SK-N-SH (cell line): ENCODE data around the gene LNX2.

Experiments
- EP300 ChIP-seq, 2 experiments: IDR thresholded peaks; 2 replicates each; pipeline versions ENCODE4 v1.4.0 to v1.6.1; 2012; ENCODE audit warnings: borderline replicate concordance in 1 of 2, low read depth in 1 of 2, low read length in 1 of 2
- EZH2phosphoT487 ChIP-seq: fragments of 200-600 bp; sonication (generic); IDR thresholded peaks from 2 replicates; pipeline ENCODE4 v1.6.1; 2017; ENCODE audit warnings: low read depth, mixed run types, mild to moderate bottlenecking, antibody characterized with exemption, moderate library complexity, borderline replicate concordance
- FOXM1 ChIP-seq: IDR thresholded peaks from 2 replicates; pipeline ENCODE4 v1.4.0; 2012; ENCODE audit warnings: low read depth, mild to moderate bottlenecking
- GABPA ChIP-seq: IDR thresholded peaks from 2 replicates; pipeline ENCODE4 v1.4.0; 2012; ENCODE audit warnings: low read depth, mild to moderate bottlenecking
- GATA2 ChIP-seq: sonication (generic); formaldehyde crosslinking; IDR thresholded peaks from 2 replicates; pipeline ENCODE4 v1.5.0; 2020; ENCODE audit warnings: mild to moderate bottlenecking, missing genetic modification reagents
- JUND ChIP-seq: IDR thresholded peaks from 2 replicates; pipeline ENCODE4 v1.4.0; 2012
- MXI1 ChIP-seq: IDR thresholded peaks from 2 replicates; pipeline ENCODE4 v1.6.1; 2012; ENCODE audit warnings: mild to moderate bottlenecking, low read depth, low read length, improper control_type of control experiment
- POLR2AphosphoS5 ChIP-seq: IDR thresholded peaks from 2 replicates; pipeline ENCODE4 v1.6.1; 2012; ENCODE audit warnings: low read depth, low read length
- SIN3A ChIP-seq: IDR thresholded peaks from 2 replicates; pipeline ENCODE4 v1.6.1; 2012; ENCODE audit warnings: low read depth, mild to moderate bottlenecking, low read length, moderate library complexity, borderline replicate concordance
- TAF1 ChIP-seq: IDR thresholded peaks from 2 replicates; pipeline ENCODE4 v1.6.1; 2012; ENCODE audit warnings: low read depth, mild to moderate bottlenecking, low read length, moderate library complexity, borderline replicate concordance
- YY1 ChIP-seq: IDR thresholded peaks from 2 replicates; pipeline ENCODE4 v1.4.0; 2012; ENCODE audit warnings: low read depth, mild to moderate bottlenecking
- TF ChIP-seq, protein P1 (sequence below): fragments of 200-600 bp; sonication (generic); IDR thresholded peaks from 2 replicates; pipeline ENCODE4 v1.6.1; 2017; ENCODE audit warnings: antibody characterized with exemption, mild to moderate bottlenecking, moderate library complexity

- TF ChIP-seq JUND, result no peak
- no peak for TF ChIP-seq EZH2phosphoT487
- TF ChIP-seq SIN3A, result no peak
- TF ChIP-seq POLR2AphosphoS5, result no peak
- TF ChIP-seq FOXM1, result no peak
- TF ChIP-seq GATA2 (CRISPR knock-in tag), result no peak
- TF ChIP-seq, protein P1, sequence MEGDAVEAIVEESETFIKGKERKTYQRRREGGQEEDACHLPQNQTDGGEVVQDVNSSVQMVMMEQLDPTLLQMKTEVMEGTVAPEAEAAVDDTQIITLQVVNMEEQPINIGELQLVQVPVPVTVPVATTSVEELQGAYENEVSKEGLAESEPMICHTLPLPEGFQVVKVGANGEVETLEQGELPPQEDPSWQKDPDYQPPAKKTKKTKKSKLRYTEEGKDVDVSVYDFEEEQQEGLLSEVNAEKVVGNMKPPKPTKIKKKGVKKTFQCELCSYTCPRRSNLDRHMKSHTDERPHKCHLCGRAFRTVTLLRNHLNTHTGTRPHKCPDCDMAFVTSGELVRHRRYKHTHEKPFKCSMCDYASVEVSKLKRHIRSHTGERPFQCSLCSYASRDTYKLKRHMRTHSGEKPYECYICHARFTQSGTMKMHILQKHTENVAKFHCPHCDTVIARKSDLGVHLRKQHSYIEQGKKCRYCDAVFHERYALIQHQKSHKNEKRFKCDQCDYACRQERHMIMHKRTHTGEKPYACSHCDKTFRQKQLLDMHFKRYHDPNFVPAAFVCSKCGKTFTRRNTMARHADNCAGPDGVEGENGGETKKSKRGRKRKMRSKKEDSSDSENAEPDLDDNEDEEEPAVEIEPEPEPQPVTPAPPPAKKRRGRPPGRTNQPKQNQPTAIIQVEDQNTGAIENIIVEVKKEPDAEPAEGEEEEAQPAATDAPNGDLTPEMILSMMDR, result no peak
- TF ChIP-seq MXI1, result no peak
- no peak for TF ChIP-seq YY1
- TF ChIP-seq TAF1, result no peak
- TF ChIP-seq GABPA, result no peak
- TF ChIP-seq EP300 (IDR thresholded peaks at IDR 0.05; ENCODE audit: borderline replicate concordance in 1 of 2, low read depth in 1 of 2, low read length in 1 of 2), result no peak
Measured at GRCh38 chr13:27659145-27659865, 39.0 kb upstream of the LNX2 start.
